Activated T-helper 1 cell treated with Interleukin-2 at 50 U/mL for 16 hours (primary cell): Measurements from ENCODE around the gene CTCFL.
"Not testable (repeated sequence)": the region's sequence is repeated elsewhere in the genome, so short reads cannot be mapped to it uniquely, and the experiment has no call there.

ENCODE experiments used
- DNase-seq: peaks from one replicate; pipeline ENCODE4 v3.0.0-alpha.2; 2020; ENCODE audit warnings: low read depth

CTCFL gene

GRCh38 chr20:57481281-57481711 is 43.6 kb downstream of the CTCFL start:
- DNase-seq, result no peak

DNA sequence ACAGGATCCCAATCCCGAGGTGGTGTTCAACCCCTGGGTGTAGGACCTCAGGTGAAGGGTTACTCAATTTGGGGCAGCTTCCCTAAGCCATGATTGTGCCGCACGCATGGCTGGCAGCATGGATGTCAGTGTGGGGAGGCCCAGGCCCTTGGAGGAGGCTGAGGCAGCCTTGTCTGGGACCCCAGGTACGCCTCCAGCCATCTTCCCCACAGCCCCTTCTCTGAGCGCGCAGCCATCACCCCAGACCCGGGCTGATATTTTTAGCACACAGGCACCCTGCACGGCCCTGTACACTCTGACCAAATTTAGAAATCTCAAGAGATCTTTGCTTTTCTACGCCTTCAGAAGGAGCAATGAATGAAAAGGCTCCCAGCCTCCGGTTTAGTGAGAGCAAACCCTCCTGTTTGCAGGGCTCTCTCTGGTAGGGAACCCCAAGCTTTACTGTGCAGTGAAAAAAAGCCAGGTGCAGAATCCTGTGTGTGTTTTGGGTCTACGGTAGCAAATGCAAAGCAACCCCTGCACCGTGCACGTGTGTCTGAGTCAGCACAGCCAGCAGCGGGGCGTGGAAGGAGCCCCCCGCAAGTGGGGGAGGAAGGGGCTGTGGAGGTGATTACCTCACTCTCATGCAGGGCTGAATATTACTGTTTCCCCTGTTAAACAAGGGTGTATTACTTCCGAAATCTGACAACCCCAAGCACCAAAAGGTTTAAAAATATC is 44.3 kb downstream of the CTCFL start:
- no peak for DNase-seq

DNA sequence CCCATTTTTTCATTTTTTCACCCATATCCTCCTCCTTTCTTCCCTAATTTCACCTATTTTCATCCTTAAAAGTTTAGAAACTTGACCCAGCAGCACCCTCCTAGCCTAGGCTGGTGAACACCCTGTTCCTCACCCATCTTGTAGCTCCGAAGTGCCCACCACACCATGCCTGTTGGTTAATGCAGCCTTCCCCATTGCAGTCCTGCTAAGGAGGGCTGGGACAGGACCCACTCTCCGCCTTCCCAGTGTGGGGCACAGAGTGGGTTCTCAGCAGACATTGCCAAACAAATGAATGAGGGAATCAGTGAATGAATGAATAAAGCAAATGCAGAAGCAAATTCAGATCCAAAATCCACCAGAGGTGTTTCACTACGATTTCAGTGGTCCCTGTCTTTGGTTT is 45.7 kb downstream of the CTCFL start:
- DNase-seq, result no peak

GRCh38 chr20:57478176-57478575 is 46.8 kb downstream of the CTCFL start:
- no peak for DNase-seq

DNA sequence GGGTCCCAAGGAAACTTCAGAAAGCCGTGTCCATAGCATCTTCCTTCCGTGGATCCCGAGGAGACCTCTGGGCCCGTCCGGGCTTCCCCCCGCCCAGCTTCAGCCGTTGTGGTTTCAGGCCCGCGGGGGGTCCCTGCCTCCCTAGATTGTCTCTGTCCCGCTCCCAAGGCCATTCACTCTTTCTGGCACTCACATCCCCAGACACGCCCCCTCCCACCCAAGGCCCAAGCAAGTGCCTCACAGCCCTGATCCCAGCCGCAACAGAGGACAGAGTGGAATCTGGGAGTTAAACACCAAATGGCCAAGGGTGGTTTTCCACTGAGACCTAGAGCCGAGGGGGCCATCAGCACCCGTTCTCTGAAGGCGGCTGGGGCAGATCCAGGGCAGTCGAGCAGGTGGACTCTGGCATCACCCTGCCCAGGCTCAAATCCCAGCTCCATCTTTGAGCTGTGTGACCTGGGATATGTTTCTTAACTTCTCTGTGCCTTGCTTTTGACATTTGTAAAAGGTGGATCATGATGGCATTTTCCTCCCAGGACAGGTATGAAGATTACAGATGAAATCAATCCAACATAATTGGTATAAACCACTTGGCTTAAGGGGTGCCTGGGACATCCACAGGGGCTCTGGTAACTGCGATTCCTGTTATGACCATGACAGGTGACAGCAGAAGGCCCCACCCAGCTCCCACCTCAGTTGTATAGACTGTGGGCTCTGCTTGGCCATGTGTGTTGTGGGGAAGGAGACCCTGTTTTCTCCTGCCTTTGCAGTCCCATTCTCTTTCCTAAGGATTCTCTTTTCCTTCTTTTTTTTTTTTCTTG is 48.1 kb downstream of the CTCFL start:
- DNase-seq, result no peak

- DNase-seq, result no peak
Observed at GRCh38 chr20:57476084-57476526, 48.8 kb downstream of the CTCFL start.

GRCh38 chr20:57475388-57476083 is 49.4 kb downstream of the CTCFL start:
- DNase-seq, result no peak

- no peak for DNase-seq
Observed at GRCh38 chr20:57474816-57475215, 50.1 kb downstream of the CTCFL start.

- DNase-seq, result no peak
Observed at GRCh38 chr20:57474205-57474604, 50.7 kb downstream of the CTCFL start.

GRCh38 chr20:57473246-57474048 is 51.5 kb downstream of the CTCFL start:
- DNase-seq, result no peak

DNA sequence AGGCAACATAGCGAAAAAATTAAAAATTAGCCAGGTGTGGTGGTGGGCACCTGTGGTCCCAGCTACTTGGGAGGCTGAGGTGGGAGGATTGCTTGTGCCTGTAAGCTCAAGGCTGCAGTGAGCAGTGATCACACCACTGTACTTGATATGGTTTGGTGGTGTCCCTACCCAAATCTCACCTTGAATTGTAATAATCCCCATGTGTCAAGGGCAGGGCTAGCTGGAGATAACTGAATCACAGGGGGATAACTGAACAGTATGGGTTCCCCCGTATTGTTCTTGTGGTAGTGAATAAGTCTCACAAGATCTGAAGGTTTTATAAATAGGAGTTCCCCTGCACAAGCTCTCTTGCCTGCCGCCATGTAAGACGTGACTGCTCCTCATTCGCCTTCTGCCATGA is 52.5 kb downstream of the CTCFL start:
- not testable (repeated sequence) for DNase-seq

- no peak for DNase-seq
Observed at GRCh38 chr20:57471496-57472372, 53.2 kb downstream of the CTCFL start.

- DNase-seq, result no peak
Observed at GRCh38 chr20:57470666-57471495, 54.1 kb downstream of the CTCFL start.

GRCh38 chr20:57470212-57470522 is 54.8 kb downstream of the CTCFL start:
- DNase-seq, result no peak

DNA sequence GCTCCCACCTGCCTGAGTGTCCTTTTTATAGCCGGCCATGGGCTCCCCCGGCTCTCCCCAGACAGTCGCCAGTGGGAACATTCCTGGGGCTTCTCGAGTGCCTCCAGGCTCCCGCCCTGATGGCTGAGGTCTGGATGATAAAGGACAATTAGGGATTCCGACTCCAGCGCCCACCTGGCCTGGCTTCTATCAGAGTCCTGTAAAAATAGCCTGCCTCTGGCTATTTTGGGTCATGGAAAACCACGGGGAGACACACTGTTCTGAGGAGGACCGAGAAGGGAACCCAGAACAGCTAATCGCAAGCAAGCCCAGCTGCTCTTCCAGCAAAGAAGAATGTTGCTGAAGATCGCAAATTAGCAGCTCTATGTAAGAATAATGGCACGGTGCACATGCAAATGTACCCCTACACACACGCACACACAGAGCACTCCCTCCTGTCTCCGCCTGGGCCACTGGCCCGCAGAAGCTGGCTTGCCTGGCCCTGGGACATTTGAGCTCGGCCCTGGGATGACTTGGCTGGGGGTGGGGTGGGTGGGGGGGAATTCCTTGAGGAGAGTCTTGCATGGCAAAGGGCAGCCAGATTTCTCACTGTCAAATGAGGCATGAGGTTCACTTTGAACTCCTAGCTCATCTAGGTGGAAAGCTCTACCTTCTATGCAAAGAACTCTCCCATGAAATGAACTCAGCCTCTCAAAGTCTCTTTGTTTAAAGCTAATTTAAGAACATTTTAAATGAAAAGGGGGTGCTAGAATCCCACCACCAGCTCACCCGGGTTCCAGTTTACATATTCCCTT is 55.3 kb downstream of the CTCFL start:
- DNase-seq, result no peak

GRCh38 chr20:57468523-57469417 is 56.2 kb downstream of the CTCFL start:
- DNase-seq, result no peak

GRCh38 chr20:57467742-57468141 is 57.2 kb downstream of the CTCFL start:
- no peak for DNase-seq

- no peak for DNase-seq
Observed at GRCh38 chr20:57465943-57466342, 59.0 kb downstream of the CTCFL start.
